Fibroblast of villous mesenchyme (primary cell): ENCODE results near the gene PCNX2. TPM values are rescaled to one million over a fixed set of nuclear protein-coding genes. Genes with fewer than 3 reads are reported as not detected.
"Not testable (repeated sequence)": the region's sequence is repeated elsewhere in the genome, so short reads cannot be mapped to it uniquely, and the experiment has no call there.

Experiments
- DNase-seq: peaks from one replicate; pipeline ENCODE4 v3.0.0-alpha.2; 2010; ENCODE audit warnings: low read depth
- H3K4me3 ChIP-seq: 2 replicates; pipeline ENCODE4 v1.5.1; 2011; ENCODE audit warnings: low read depth, mild to moderate bottlenecking, low read length
- CTCF ChIP-seq: IDR thresholded peaks from 2 replicates; pipeline ENCODE4 v1.5.1; 2012; ENCODE audit warnings: low read depth, mild to moderate bottlenecking, low read length; ENCODE audit not compliant: insufficient read depth
- total RNA-seq: library from RNA; depleted of rRNA; stranded (reverse); fragments of >200 nt; gene quantifications from 2 replicates; pipeline ENCODE4 v1.2.3, GENCODE V29; 2012

Gene PCNX2
- total RNA-seq, 1 donor = 38.4 TPM

GRCh38 chr1:233138788-233139585 lies 156.5 kb downstream of the PCNX2 start:
- no peak overlapping the region for H3K4me3 ChIP-seq
- no peak for TF ChIP-seq CTCF
- DNase-seq = no peak

DNA sequence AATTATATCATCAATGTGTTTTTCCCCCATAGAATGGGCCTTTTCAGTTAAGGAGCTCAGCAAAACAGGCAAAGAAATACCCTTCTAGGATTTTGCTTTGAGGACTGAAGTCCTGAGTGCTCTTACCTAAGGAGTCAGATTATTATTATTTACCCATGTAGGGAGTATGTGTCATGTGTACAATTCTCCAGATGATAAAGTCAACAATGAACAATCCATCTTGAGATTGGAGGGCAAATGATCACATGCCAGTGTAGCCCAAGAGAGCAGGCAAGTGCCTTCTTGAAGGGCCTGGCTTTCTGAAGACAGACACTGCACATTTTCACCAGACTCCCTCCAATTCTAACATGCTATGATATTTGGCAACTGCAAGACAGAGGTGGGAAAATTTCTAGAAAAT lies 159.7 kb downstream of the PCNX2 start:
- DNase-seq = no peak
- TF ChIP-seq CTCF = no peak

GRCh38 chr1:233132445-233132844 lies 163.1 kb downstream of the PCNX2 start:
- H3K4me3 ChIP-seq = no peak overlapping the region
- TF ChIP-seq CTCF = no peak
- DNase-seq = no peak

More for the DNA sequence above, 159.7 kb downstream of the PCNX2 start:
- H3K4me3 ChIP-seq = no peak overlapping the region

GRCh38 chr1:233129031-233129430 lies 166.5 kb downstream of the PCNX2 start:
- H3K4me3 ChIP-seq, DNase-seq: not testable (repeated sequence)

GRCh38 chr1:233127157-233127556 lies 168.4 kb downstream of the PCNX2 start:
- no peak overlapping the region for H3K4me3 ChIP-seq
- TF ChIP-seq CTCF = no peak

GRCh38 chr1:233122779-233123178 lies 172.7 kb downstream of the PCNX2 start:
- DNase-seq = no peak
- TF ChIP-seq CTCF = no peak
- H3K4me3 ChIP-seq = no peak overlapping the region

More at GRCh38 chr1:233127157-233127556, 168.4 kb downstream of the PCNX2 start:
- DNase-seq = no peak

GRCh38 chr1:233121947-233122559 lies 173.5 kb downstream of the PCNX2 start:
- DNase-seq = no peak
- no peak for TF ChIP-seq CTCF

More at GRCh38 chr1:233121947-233122559, 173.5 kb downstream of the PCNX2 start:
- H3K4me3 ChIP-seq = no peak overlapping the region
